AG09319 (cell line): ENCODE measurements around the gene ZDHHC3.

Source experiments
- DNase-seq: peaks from one replicate; pipeline ENCODE4 v3.0.0-alpha.2; 2010; ENCODE audit warnings: low read depth; ENCODE audit errors: extremely low read depth
- TF ChIP-seq, protein P1 (sequence below): IDR thresholded peaks from 2 replicates; pipeline ENCODE4 v1.5.1; 2011; ENCODE audit warnings: low read depth, mild to moderate bottlenecking, inconsistent platforms, low read length, moderate library complexity

Gene ZDHHC3

DNA sequence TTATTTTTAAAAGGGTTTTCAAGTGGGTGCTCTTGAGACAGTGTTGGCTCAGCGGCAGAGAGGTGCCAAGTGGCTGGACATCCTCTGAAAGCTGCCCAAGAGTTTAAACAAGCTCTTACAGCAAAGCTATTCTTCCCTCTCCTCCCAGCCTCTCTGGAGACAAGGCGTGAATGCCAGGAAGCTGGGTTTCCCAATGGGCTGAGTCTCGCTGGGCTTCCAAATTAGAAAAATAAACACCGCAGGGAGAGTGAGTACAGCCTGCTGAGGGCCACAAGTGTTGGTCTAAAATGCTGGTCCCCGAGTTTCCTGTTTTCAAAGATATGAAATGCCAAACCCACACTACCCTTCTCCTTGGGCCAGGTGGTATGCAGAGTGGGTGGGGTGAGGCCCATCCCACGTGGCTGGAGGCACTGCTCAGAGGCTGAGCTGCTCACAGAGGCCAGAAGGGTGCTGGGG is 36.4 kb downstream of the ZDHHC3 start:
- TF ChIP-seq, protein P1, sequence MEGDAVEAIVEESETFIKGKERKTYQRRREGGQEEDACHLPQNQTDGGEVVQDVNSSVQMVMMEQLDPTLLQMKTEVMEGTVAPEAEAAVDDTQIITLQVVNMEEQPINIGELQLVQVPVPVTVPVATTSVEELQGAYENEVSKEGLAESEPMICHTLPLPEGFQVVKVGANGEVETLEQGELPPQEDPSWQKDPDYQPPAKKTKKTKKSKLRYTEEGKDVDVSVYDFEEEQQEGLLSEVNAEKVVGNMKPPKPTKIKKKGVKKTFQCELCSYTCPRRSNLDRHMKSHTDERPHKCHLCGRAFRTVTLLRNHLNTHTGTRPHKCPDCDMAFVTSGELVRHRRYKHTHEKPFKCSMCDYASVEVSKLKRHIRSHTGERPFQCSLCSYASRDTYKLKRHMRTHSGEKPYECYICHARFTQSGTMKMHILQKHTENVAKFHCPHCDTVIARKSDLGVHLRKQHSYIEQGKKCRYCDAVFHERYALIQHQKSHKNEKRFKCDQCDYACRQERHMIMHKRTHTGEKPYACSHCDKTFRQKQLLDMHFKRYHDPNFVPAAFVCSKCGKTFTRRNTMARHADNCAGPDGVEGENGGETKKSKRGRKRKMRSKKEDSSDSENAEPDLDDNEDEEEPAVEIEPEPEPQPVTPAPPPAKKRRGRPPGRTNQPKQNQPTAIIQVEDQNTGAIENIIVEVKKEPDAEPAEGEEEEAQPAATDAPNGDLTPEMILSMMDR = no peak
- no peak for DNase-seq

DNA sequence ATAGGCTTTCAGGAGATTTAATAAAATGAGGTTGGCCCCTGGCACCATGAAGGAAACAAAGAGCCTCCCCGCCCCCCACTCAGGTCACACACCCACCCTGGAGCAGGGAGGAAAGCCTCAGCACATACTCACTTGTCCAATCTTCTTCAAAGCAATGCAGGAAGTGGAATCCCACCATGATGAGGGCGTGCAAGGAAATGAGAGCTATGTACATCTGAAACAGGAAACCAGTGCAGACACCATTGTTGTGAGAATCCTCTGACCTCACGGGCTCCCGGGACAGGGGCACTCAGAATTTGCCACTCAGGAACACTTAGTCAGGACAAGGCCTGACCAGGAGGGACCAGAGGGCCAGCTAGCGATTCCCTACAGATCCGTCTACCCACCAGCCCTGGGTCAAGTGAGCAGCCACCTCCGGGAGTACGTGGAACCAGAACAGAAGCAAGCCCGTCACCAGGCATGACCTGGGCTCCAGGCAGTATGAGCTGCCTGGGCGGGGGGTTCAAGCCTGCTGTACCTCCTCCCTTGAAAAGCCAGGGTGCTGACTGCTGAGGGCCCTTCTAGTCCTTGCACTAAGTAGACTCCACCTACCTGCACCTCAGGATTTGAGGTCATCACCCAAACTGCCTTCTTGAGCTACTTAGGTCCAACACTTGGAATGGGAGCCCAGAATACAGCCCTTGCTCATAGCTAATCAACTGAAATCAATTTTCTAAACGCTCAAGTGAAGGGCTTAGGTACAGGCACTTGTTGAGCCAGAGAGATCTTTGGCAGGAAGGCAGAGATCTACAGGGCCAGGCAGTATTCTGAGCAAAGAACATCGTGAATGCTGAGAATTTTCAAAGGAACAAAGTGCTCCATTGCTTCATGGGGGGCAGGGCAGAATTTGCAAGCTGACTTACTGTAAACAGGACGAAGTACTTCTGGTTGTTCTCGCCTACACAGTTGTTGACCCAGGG is 42.7 kb downstream of the ZDHHC3 start:
- no peak for DNase-seq
- TF ChIP-seq, protein P1 = no peak

DNA sequence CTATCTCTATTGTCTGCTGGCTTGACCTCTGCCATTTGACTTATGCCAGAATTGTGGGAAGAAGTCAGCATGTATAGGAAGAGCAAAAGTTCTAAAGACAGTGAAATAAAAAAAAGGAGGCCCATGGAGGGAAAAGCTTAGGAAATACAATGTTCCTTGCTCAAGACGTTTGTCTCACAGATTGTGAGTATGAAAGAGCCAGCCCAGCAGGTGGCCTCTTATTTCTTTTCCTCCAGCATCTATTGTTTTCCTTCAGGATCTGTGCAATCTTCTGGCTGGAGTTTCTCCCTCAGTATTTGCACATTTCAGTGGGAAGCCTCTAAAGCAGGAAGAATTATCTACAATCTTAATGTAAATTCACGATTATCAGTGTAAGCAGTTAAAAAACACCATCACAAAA is 43.7 kb downstream of the ZDHHC3 start:
- TF ChIP-seq, protein P1 = no peak

DNA sequence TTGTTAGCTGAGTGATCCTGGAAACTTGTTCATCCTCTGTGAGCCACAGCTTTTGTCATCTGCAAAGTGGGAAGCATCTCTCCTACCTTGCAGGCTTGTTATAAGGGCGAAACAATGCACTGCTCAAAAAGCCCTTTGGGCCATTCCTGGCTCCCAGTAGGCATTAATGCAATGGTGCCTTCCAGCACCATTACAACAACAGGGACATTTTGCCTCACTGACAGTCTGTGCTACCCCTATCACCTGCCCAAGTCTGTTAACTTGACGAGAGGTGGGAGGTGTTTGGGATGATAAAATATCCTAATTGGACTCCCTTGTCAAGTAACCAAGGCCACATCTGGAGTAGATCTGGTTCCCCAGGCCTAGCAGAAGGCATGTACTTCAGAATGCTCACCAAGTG is 44.2 kb downstream of the ZDHHC3 start:
- TF ChIP-seq, protein P1 = no peak
- DNase-seq = no peak

More for the DNA sequence above, 43.7 kb downstream of the ZDHHC3 start:
- no peak for DNase-seq

DNA sequence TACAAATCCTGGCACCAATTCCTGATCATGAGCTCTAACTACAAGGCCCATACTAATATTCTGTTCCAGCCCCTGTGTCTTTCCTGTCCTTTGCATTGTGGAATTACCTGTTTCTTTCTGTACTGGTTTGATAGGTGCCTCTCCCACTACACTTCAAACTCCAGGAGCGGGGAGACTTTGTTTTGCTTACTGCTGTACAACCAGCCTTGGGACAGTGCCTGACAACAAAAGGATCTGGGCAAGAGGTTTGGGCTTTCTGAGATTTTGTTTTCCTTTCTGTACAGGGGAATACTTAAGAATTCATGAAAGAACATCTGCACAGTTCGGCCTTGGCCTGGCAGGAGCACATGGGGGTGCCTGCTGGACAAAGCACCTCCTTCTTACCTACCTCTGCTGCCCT is 45.1 kb downstream of the ZDHHC3 start:
- TF ChIP-seq, protein P1 = no peak

DNA sequence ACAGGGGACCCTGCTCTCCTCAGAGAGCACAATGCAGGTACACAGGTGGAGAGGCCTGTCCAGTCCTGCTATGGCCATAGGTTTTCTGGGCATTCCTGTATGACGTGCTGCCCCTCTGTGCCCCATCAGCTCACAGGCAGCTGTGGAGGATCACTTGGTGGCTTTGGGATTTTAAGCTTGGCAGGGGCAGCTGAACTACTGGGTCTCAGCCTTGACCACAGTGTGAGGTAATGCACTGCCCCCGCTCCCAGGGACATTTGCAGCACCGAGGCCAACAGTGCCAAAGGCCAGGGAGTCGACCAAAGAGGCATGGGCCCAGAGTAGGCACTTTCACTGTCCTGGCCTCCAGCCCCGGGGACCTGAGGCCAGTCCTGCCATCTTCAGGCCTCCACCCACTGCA is 46.2 kb downstream of the ZDHHC3 start:
- DNase-seq = no peak
- TF ChIP-seq, protein P1 = no peak

More for the DNA sequence above, 45.1 kb downstream of the ZDHHC3 start:
- DNase-seq = no peak

DNA sequence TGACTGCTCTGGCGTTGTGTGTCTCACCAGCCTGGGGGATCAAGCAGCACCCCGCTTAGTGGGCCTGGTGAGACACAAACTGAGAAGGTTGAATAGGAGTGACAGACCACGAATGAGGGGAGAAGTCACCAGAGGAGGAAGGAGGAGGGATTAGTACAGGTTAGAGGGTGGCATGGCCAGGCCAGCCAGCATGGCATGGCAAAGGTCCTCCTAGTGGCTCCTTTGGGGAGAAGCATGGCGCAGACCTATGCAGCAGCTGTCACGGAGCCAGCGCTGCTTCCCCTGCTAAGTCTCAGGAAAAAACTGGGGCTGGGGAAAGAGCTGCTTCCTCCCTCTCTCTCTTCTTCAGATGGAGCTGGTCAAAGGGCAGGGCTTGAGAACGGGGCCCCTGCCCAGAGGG is 48.6 kb downstream of the ZDHHC3 start:
- TF ChIP-seq, protein P1 = no peak
- no peak for DNase-seq
